SW 1271 (cell line): ENCODE results near the gene PIN1.

Experiments used
- DNase-seq, 2 experiments: peaks; one replicate each; lab custom pipeline; 2025; lab: John Stamatoyannopoulos, UW

PIN1 gene

DNA sequence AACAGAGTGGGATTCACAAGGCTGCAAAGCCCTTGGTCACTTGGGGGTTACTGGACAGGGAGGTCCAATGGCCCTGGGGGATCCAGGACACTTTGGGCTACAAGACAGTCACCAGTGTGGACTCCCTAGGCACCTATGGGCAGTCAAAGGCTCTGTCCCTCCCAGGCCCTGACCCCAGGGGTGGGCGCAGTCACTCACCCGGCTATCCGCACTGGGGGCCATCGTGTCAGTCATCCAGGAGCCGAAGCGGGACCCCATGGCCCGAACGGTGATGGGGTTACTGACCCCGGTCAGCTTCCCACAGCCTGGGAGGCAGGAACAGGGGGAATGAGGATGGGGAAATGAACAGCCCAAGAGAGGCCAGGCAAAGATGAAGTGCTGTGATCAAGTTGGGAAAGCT is 21.5 kb downstream of the PIN1 start:
- no peak for DNase-seq

DNA sequence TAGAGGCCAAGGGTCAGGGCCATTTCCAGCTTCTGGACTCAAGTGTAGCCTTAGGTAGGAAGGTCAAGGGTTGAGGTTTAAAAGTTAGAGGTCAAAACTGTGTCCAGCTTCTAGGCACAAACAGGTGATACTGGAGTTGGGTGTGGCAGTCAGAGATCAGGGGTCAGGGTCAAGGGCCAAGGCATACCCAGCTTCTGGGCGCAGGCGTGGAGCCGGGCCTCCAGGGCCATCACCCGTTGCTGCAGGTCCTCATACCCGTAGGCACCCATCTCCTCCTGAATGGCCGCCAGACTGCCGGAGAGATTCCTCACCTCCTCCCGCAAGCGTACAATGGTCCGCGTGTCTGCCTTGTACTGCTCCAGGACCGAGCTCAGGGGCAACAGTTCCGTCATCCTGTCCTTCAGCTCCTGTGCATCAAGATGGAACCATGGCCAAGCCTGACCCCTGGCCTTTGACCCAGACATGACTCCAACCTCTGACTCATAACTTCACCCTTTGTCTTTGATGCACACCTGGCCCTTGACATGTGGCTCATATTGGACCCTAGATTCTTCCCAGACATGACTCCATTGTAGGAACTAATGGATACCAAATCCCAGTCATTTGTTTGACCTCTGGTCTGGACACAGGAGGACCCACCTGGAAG is 22.1 kb downstream of the PIN1 start:
- no peak for DNase-seq

DNA sequence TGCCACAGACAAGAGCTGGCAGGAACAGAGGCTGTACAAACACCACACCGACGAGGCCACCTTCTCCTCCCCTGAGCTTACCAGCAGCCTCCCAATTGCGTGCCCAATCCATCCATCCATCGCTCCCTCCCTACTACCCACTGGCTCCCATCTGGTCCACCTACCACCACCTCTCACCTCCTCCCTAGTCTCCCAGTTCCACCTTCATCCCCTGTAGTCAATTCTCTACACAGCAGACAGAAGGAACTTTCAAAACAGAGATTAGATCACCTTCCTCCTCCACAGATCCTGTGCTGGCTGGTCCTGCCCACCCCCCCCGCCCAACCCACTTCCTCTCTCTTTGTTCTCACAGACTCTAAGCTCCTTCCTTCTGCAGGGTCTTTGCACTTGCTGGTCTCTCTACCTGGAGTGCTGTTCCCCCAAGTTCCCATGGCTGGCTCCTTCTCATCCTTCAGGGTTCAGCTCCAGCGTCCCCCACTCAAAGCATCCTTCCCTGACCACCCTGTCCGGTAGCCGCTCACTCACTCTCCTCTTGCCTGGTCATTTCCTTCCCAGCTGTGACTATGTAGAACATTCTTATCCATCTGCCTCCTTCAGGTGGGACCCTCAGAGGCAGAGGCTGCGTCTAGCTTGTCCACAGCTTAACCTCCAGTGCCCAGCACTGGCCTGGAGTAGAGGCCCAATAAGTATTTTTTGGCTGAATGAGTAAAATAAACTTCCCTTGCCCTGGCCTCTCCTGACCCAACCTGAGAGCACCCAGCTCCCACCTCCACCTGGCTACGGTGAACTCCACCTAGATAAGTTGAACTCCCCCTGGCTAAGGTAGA is 23.0 kb downstream of the PIN1 start:
- no peak for DNase-seq

DNA sequence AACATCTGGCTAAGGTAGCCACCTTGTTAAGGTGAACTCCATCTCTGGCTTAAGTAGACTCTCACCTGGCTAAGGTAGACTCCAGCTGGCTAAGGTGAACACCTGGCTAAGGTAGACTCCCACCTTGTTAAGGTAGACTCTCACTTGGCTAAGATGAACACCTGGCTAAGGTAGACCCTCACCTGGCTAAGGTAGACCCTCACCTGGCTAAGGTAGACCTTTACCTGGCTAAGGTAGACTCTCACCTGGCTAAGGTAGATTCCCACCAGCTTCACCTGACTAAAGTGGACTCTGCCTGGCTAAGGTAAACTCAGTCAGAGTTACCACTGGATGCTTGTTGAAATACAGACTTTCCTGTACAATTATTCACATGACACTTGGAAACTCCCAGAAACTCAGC is 23.6 kb downstream of the PIN1 start:
- no peak for DNase-seq

GRCh38 chr19:9860407-9860806 is 25.3 kb downstream of the PIN1 start:
- no peak for DNase-seq

- no peak for DNase-seq
Measured at GRCh38 chr19:9861503-9861902, 26.4 kb downstream of the PIN1 start.

DNA sequence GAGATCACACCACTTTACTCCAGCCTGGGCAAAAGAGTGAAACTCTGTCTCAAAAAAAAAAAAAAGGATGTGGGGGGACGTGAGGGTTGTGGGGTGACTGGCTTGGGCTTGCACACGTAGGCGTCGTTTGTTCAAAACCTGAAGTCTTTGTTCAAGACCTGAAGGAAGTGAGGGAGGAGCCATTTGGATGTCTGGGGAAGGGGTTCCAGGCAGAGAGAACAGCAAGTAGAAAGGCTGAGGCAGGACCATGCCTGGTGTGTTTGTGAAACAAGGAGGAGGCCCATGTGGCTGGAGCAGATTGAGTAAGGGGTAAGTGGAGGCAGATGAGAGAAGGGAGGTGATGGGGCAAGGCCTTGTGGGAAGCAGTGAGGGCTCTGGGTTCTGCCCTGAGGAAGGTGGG is 27.8 kb downstream of the PIN1 start:
- no peak for DNase-seq

DNA sequence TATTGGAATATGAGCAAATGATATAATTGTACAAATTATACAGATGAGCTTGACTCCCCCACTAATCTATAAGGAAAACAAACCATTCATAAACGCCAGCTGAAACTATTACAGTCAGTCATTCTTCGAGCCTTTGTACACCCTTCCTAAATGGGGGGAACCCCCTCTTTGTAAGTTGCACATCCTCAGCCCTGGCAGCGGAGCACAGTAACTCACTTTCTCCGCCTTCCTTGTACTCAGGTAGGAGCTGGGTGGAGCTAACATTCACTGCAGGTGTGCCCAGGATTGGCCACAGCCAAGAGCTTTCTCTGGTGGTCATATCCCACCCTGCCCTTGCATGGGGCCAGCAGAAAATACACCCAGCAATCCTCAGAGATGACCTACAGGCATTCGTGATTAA is 28.6 kb downstream of the PIN1 start:
- DNase-seq: no peak

DNA sequence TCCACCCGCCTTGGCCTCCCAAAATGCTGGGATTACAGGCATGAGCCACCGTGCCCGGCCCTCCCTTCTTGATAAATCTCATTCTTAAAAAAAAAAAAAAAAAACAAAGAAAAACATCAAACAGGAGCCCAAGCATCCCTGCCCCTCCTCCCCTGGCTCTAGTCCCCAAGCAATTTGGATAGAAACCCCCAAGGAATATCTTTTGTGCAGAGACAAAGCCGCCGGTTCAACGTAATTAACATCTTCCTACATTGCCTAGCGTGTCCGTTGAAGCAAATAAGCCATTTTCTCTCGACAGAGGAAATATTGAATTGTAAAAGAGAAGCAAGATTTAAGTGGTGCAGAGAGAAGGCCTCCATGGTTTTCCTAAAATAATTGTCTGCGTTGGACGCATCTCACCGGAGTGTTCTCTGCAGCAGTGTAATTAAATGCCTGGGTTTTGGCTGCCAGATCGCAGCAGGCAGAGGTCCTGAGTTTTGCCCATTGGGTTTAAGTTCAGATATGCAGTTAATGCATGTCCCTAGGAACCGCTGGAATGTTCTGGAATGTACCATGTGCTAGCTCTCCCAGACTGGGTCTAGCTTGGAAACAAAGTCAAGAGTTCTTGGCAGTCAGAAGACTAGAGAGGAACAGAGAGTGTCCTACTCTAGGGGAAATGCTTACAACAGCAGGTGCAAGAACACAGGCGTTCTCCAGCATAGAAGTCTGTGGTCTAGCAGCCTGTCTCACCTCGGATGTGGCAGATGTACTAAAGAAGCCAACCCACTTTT is 30.8 kb downstream of the PIN1 start:
- no peak for DNase-seq

DNA sequence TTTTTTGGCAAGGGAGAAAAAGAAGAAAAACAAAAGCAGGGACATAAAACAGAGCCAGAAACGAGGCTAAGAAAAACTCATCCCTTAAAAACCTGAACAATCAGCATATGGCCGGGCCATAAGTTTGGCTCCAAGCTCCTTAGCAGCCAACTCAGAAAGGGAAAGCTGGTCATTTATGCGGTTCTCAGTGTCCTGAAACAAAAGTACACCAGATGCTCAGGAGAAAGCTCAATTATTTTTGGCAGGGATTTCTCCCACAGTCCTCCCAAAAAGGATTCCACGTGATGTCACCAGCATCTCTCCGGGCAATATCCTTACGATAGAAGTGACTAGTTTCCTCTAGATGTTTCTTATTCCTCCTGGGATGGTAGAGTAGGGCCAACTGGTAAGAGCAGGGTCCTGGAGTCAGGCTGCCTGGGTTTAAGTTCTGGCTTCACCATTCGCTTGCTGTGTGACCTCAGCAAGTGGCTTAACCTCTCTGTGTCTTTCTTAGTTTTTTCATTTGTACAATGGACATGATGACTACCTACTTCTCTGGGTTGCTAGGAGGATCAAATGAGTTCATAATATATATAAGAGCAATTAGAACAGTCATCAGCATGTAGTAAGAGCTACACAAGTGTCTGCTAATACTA is 34.0 kb downstream of the PIN1 start:
- DNase-seq: no peak

- DNase-seq: no peak
Measured at GRCh38 chr19:9871626-9872338, 36.7 kb downstream of the PIN1 start.

- no peak for DNase-seq
Measured at GRCh38 chr19:9872618-9873242, 37.6 kb downstream of the PIN1 start.

- no peak for DNase-seq
Measured at GRCh38 chr19:9875031-9875627, 40.0 kb downstream of the PIN1 start.

- DNase-seq: no peak
Measured at GRCh38 chr19:9875796-9876195, 40.7 kb downstream of the PIN1 start.

DNA sequence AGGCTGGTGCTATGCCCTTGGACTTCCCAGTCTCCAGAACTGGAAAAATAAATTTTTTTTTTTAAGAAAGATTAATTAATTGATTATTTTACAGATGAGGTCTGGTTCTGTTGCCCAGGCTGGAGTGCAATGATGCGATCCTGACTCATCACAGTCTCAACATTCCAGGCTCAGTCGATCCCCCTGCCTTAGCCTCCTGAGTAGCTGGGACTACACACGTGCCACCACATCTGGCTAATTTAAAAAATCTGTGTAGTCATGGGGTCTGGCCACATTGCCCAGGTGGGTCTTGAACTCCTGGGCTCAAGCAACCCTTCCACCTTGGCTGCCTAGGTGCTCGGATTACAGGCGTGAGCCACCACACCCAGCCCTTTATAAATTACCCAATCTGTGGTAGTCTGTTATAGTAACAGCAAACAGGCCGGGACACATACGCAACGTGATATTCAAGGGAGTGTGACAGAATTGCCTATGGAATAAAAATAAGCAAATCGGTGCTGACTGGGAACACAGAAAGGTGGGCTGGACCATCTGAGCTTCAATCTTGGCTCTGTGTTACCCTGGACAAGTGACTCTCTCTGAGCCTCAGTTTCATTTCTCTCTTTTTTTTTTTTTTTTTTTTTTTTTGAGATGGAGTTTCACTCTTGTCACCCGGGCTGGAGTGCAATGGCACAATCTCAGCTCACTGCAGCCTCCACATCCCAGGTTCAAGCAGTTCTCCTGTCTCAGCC is 42.8 kb downstream of the PIN1 start:
- peak in 1 of 2 experiments; percentile 18 for DNase-seq

GRCh38 chr19:9878511-9879196 is 43.5 kb downstream of the PIN1 start:
- DNase-seq: no peak

DNA sequence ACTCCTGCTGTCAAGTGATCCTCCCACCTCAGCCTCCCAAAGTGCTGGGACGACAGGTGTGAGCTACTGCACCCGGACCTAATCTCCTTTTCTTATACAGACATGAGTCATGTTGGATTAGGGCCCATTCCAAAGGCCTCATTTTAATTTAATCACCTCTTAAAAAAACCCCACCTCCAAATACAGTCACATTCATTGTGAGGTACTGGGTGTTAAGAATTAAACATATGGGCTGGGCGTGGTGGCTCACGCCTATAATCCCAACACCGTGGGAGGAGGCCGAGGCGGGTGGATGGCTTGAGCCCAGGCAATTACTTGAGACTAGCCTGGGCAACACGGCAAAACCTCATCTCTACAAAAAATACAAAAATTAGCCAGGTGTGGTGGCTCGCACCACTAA is 46.6 kb downstream of the PIN1 start:
- DNase-seq: no peak

DNA sequence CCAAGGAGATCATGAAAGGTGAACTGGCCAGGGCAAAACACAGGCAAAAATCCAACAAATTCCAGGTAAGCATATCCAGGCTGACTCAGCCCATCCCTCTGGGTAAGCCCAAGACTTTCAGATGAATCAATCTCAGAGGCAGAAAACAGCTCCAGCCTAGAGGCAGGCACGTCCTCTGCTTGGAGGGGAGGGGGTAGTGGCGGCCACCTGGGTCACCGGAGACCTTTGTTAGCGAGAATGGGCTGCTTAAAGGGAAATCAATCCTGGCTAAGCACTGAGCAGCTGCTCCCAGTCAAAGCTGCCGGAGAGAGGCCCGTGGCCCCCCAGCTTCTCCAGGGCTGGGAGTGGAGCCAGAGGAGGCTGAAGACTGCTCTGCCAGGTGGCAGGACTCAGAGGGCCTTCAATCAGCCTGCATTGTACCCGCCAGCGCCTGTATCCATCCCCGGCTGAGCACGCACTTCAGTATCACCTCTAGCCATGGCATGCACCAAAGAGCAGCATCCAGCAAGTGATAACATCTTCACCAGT is 48.2 kb downstream of the PIN1 start:
- no peak for DNase-seq

DNA sequence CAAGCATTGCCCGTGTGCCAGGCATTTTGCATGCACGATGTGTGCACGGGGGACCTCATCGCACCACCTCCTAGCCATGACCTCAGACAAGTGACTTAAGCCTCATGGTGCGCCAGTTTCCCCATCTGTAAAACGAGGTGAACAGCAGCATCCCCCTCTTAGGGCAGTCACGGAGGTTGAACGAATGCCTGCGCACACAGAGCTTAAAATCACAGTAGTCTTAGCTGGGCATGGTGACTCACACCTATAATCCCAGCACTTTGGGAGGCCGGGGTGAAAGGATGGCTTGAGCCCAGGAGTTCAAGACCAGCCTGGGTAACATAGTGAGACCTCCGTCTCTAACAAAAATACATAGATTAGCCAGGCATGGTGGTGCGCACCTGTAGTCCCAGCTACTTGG is 48.6 kb downstream of the PIN1 start:
- DNase-seq: no peak
